ENCODE data around the gene OXSM. TPM values are rescaled to one million over a fixed set of nuclear protein-coding genes. Genes with fewer than 3 reads are reported as not detected.

Gene OXSM
- total RNA-seq, 1 experiment from 2014 or later = 0.28 TPM

DNA sequence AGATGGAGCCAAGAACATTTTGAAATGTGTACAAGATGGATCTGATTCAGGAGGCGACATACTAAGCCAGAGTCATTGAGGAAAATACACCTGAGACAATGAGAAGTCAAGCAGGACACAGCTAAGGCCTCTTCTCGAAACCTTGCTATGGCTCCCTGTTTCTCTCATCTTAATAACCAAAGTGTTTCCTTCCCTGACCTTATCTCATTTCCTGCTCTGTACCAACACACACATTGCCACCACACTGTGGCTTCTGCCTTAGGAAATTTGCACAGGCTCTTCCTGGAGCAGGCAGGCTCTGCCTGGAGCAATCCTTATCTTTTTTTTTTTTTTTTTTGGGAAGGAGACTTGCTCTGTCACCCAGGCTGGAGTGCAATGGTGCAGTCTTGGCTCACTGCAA lies 36.6 kb downstream of the OXSM start:
- Histone ChIP-seq H3K4me3 (ENCODE audit: low read depth in 2 of 2, low read length in 2 of 2) (no peak overlapping the region), H3K27ac (ENCODE audit: low read length) (no peak overlapping the region), H3K27me3 (ENCODE audit: control insufficient read depth, insufficient read depth, low read length) (no peaks in the 10 kb centered on the region), H3K4me1 (ENCODE audit: control insufficient read depth, insufficient read depth, low read length) (no peaks in the 10 kb centered on the region), H3K9me3 (ENCODE audit: control insufficient read depth, insufficient read depth, low read depth, low read length) (no peaks in the 10 kb centered on the region), H3K36me3 (ENCODE audit: control insufficient read depth, insufficient read depth, low read length) (no peaks in the 10 kb centered on the region)
- TF ChIP-seq POLR2AphosphoS5 (IDR thresholded peaks at IDR 0.05; ENCODE audit: low read depth, low read length) (no peak), SIN3A (IDR thresholded peaks at IDR 0.05; ENCODE audit: borderline replicate concordance, insufficient read depth, low read depth, low read length) (no peak)
- TF ChIP-seq, protein P1, sequence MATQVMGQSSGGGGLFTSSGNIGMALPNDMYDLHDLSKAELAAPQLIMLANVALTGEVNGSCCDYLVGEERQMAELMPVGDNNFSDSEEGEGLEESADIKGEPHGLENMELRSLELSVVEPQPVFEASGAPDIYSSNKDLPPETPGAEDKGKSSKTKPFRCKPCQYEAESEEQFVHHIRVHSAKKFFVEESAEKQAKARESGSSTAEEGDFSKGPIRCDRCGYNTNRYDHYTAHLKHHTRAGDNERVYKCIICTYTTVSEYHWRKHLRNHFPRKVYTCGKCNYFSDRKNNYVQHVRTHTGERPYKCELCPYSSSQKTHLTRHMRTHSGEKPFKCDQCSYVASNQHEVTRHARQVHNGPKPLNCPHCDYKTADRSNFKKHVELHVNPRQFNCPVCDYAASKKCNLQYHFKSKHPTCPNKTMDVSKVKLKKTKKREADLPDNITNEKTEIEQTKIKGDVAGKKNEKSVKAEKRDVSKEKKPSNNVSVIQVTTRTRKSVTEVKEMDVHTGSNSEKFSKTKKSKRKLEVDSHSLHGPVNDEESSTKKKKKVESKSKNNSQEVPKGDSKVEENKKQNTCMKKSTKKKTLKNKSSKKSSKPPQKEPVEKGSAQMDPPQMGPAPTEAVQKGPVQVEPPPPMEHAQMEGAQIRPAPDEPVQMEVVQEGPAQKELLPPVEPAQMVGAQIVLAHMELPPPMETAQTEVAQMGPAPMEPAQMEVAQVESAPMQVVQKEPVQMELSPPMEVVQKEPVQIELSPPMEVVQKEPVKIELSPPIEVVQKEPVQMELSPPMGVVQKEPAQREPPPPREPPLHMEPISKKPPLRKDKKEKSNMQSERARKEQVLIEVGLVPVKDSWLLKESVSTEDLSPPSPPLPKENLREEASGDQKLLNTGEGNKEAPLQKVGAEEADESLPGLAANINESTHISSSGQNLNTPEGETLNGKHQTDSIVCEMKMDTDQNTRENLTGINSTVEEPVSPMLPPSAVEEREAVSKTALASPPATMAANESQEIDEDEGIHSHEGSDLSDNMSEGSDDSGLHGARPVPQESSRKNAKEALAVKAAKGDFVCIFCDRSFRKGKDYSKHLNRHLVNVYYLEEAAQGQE (IDR thresholded peaks at IDR 0.05; ENCODE audit: insufficient read depth in 1 of 2, low read depth in 2 of 2, low read length in 1 of 2) = no peak
- ChIA-PET CTCF (no interaction called here), POLR2A (no interaction called here)
- in situ Hi-C loops (cut with HindIII; ENCODE audit: low pct_unique_long_range_greater_than_20kb, low sequenced_read_pairs) = no loop called here
- DNase-seq (ENCODE audit: low read depth, low spot score) (no peak), ATAC-seq (no peak)
- intact Hi-C loops (cut with micrococcal nuclease; ENCODE audit: unreplicated experiment) = no loop called here
- no TSS peak for BruUV-seq (replicated peaks)

DNA sequence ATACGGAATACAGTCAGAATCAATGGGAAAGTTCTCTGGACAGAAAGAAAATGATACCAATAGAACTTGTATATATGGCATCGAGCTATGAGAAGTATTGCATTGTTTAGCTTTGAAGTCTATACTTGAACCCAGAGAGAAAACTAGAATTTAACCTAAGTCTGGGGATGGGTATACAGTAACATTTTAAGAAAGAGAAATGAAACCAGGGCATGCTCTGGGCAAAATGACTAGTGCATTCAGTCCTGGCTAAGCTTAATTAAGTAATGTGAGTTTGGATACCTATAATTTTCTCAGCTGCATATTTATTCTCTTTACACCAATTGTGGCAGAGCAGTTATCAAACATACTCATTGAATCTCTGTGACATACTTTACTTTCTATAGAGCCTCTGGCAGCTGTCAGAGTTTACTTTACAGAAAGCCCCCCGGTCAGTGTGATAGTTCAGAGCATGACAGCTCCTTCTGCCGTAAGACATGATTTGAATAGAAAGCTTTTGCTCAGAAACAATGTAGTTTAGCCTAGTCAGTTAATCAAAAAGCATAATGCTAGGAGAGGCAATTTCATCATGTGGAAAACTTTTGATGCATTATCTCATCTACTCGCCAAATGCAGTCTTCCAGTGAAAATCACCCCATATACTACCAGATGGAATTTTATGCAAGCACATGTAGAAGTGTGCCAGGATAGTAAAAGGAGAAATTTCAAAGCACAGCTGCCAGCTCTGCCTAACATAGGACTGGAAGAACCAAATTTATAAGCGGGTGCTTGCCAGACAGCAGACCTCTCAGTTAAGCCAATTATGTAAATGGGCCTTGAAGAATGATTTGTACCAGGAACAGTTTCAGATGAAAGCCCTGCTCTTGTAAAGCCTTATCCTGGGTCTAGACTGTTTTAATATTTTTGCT lies 40.7 kb downstream of the OXSM start:
- Histone ChIP-seq H3K36me3 (ENCODE audit: control insufficient read depth, insufficient read depth, low read length) (no peaks in the 10 kb centered on the region), H3K27me3 (ENCODE audit: control insufficient read depth, insufficient read depth, low read length) (no peaks in the 10 kb centered on the region), H3K9me3 (ENCODE audit: control insufficient read depth, insufficient read depth, low read depth, low read length) (no peaks in the 10 kb centered on the region), H3K27ac (ENCODE audit: low read length) (no peak overlapping the region), H3K4me3 (ENCODE audit: low read depth in 2 of 2, low read length in 2 of 2) (no peak overlapping the region), H3K4me1 (ENCODE audit: control insufficient read depth, insufficient read depth, low read length) (no peaks in the 10 kb centered on the region)
- ChIA-PET CTCF (no interaction called here), POLR2A (no interaction called here)
- intact Hi-C loops (cut with micrococcal nuclease; ENCODE audit: unreplicated experiment) = no loop called here
- in situ Hi-C loops (cut with HindIII; ENCODE audit: low pct_unique_long_range_greater_than_20kb, low sequenced_read_pairs) = no loop called here
- ATAC-seq (no peak), DNase-seq (ENCODE audit: low read depth, low spot score) (no peak)
- TF ChIP-seq, protein P2, sequence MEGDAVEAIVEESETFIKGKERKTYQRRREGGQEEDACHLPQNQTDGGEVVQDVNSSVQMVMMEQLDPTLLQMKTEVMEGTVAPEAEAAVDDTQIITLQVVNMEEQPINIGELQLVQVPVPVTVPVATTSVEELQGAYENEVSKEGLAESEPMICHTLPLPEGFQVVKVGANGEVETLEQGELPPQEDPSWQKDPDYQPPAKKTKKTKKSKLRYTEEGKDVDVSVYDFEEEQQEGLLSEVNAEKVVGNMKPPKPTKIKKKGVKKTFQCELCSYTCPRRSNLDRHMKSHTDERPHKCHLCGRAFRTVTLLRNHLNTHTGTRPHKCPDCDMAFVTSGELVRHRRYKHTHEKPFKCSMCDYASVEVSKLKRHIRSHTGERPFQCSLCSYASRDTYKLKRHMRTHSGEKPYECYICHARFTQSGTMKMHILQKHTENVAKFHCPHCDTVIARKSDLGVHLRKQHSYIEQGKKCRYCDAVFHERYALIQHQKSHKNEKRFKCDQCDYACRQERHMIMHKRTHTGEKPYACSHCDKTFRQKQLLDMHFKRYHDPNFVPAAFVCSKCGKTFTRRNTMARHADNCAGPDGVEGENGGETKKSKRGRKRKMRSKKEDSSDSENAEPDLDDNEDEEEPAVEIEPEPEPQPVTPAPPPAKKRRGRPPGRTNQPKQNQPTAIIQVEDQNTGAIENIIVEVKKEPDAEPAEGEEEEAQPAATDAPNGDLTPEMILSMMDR (IDR thresholded peaks at IDR 0.05) = no peak
- no peak for TF ChIP-seq TCF7L2 (IDR thresholded peaks at IDR 0.05; ENCODE audit: low read depth, low read length)
- TF ChIP-seq, protein P1 (IDR thresholded peaks at IDR 0.05; ENCODE audit: insufficient read depth in 1 of 2, low read depth in 2 of 2, low read length in 1 of 2) = no peak
- TF ChIP-seq POLR2AphosphoS5 (IDR thresholded peaks at IDR 0.05; ENCODE audit: low read depth, low read length) = no peak
- no peak for TF ChIP-seq SIN3A (IDR thresholded peaks at IDR 0.05; ENCODE audit: borderline replicate concordance, insufficient read depth, low read depth, low read length)
- BruUV-seq (replicated peaks) = no TSS peak

Data from Panc1 (cell line).